ENCODE data around the gene HYAL4. TPM values are rescaled to one million over a fixed set of nuclear protein-coding genes. Genes with fewer than 3 reads are reported as not detected.

HYAL4 gene
- polyA plus RNA-seq, 1 of the 3 experiments (the other 2 are of a cell fraction), result not detected

GRCh38 chr7:123881300-123881699, 36.3 kb downstream of the HYAL4 start:
- H3K9ac ChIP-seq, result no peak overlapping the region
- H3K4me3 ChIP-seq (ENCODE audit: low read depth in 2 of 2, low read length in 1 of 2), result no peak overlapping the region
- H4K20me1 ChIP-seq (ENCODE audit: insufficient read depth), result no peaks in the 10 kb centered on the region
- H3K36me3 ChIP-seq (replicated peaks in 1 of 2; ENCODE audit: control insufficient read depth in 1 of 2, insufficient read depth in 2 of 2, low read length in 1 of 2), result no peaks in the 10 kb centered on the region
- H3K79me2 ChIP-seq (ENCODE audit: insufficient read depth), result no peaks in the 10 kb centered on the region
- ChIA-PET CTCF (interaction anchor here (1.2 to 3.2 kb wide), 3 partner anchors 8 to 83 kb away, joined by 6 to 15 read pairs (median 10); no protein-coding TSS in a partner anchor), POLR2A (no interaction called here)
- no peaks in the 10 kb centered on the region for H3K27me3 ChIP-seq (ENCODE audit: insufficient read depth)
- no peaks in the 10 kb centered on the region for H3K9me2 ChIP-seq
- TF ChIP-seq JUND (IDR thresholded peaks at IDR 0.05), result no peak
- TF ChIP-seq ZBTB33 (IDR thresholded peaks at IDR 0.05; ENCODE audit: borderline replicate concordance, low read depth), result no peak
- TF ChIP-seq SMC3 (IDR thresholded peaks at IDR 0.05; ENCODE audit: low read depth, low read length), result no peak
- TF ChIP-seq USF2 (IDR thresholded peaks at IDR 0.05; ENCODE audit: borderline replicate concordance, low read depth, low read length), result no peak
- TF ChIP-seq MAX (IDR thresholded peaks at IDR 0.05; ENCODE audit: low read depth), result no peak
- TF ChIP-seq TEAD4 (IDR thresholded peaks at IDR 0.05; ENCODE audit: borderline replicate concordance, insufficient read depth), result no peak
- TF ChIP-seq RAD21 (IDR thresholded peaks at IDR 0.05; ENCODE audit: low read length), result no peak
- no peak for TF ChIP-seq RXRA (IDR thresholded peaks at IDR 0.05; ENCODE audit: borderline replicate concordance, low read depth)
- TF ChIP-seq PBX3 (IDR thresholded peaks at IDR 0.05), result no peak
- no peak for TF ChIP-seq CTCF (IDR thresholded peaks at IDR 0.05)
- no peak for TF ChIP-seq FOSL2 (IDR thresholded peaks at IDR 0.05; ENCODE audit: borderline replicate concordance, low read depth)
- TF ChIP-seq NFIC (IDR thresholded peaks at IDR 0.05; ENCODE audit: borderline replicate concordance), result no peak
- TF ChIP-seq POLR2AphosphoS5 (IDR thresholded peaks at IDR 0.05; ENCODE audit: low read depth, low read length), result no peak
- WGBS (ENCODE audit: low lambda C conversion rate), result 21% methylated on average over 2 of the region's 2 CpGs
- peaks cover 0 to 11% of the 10 kb centered on the region in 2 experiments; a peak in 2 of 4 replicates for H3K4me1 ChIP-seq (ENCODE audit: control insufficient read depth in 1 of 2, insufficient read depth in 2 of 2, low read depth in 1 of 2, low read length in 1 of 2)
- no peak for DNase-seq
- no peak overlapping the region for H3K27ac ChIP-seq (ENCODE audit: low read depth in 2 of 2, low read length in 1 of 2)
- H3K4me2 ChIP-seq, result no peak overlapping the region
- no peak overlapping the region for H2AFZ ChIP-seq (ENCODE audit: low read depth)
- H3F3A ChIP-seq (replicated peaks; ENCODE audit: insufficient read depth), result no peaks in the 10 kb centered on the region
- H3K9me3 ChIP-seq, result no peaks in the 10 kb centered on the region

Measured in SK-N-SH (cell line).